ENCODE results near the gene DIAPH2. TPM values are rescaled to one million over a fixed set of nuclear protein-coding genes. Genes with fewer than 3 reads are reported as not detected.

Gene DIAPH2
- total and polyA plus RNA-seq, 9 donors, result 5.2 to 15.8 (median 8.9) TPM

- no peaks in the 10 kb centered on the region for H3K27me3 ChIP-seq (ENCODE audit: control insufficient read depth, insufficient read depth, low read length)
- H3K4me3 ChIP-seq (ENCODE audit: low read length), result no peak overlapping the region
- peak; percentile 5 for DNase-seq
- H3K4me1 ChIP-seq (ENCODE audit: control insufficient read depth, insufficient read depth, low read length), result no peaks in the 10 kb centered on the region
- H3K36me3 ChIP-seq (ENCODE audit: control insufficient read depth, insufficient read depth, low read length), result no peaks in the 10 kb centered on the region
- no peaks in the 10 kb centered on the region for H3K9me3 ChIP-seq (replicated peaks; ENCODE audit: control insufficient read depth, low read depth, low read length)
- WGBS (ENCODE audit: insufficient coverage), result no CpG with 5 or more reads among the region's 1 CpG
- H3K27ac ChIP-seq (ENCODE audit: low read length), result no peak overlapping the region
These were observed 7.8 kb downstream of the DIAPH2 start for GRCh38 chrX:96692454-96692853.

GRCh38 chrX:96692890-96693289 is 8.2 kb downstream of the DIAPH2 start:
- H3K9me3 ChIP-seq (replicated peaks; ENCODE audit: control insufficient read depth, low read depth, low read length), result no peaks in the 10 kb centered on the region
- no peak overlapping the region for H3K4me3 ChIP-seq (ENCODE audit: low read length)
- no peaks in the 10 kb centered on the region for H3K4me1 ChIP-seq (ENCODE audit: control insufficient read depth, insufficient read depth, low read length)
- H3K27ac ChIP-seq (ENCODE audit: low read length), result no peak overlapping the region
- H3K27me3 ChIP-seq (ENCODE audit: control insufficient read depth, insufficient read depth, low read length), result no peaks in the 10 kb centered on the region
- H3K36me3 ChIP-seq (ENCODE audit: control insufficient read depth, insufficient read depth, low read length), result no peaks in the 10 kb centered on the region
- peak; percentile 18 for DNase-seq

GRCh38 chrX:96693407-96693806 is 8.8 kb downstream of the DIAPH2 start:
- Histone ChIP-seq H3K27ac (ENCODE audit: low read length) (no peak overlapping the region), H3K36me3 (ENCODE audit: control insufficient read depth, insufficient read depth, low read length) (no peaks in the 10 kb centered on the region), H3K4me3 (ENCODE audit: low read length) (no peak overlapping the region), H3K27me3 (ENCODE audit: control insufficient read depth, insufficient read depth, low read length) (no peaks in the 10 kb centered on the region), H3K4me1 (ENCODE audit: control insufficient read depth, insufficient read depth, low read length) (no peaks in the 10 kb centered on the region), H3K9me3 (replicated peaks; ENCODE audit: control insufficient read depth, low read depth, low read length) (no peaks in the 10 kb centered on the region)
- DNase-seq, result no peak
- 88% methylated on average over 1 of the region's 6 CpGs for WGBS (ENCODE audit: insufficient coverage)

GRCh38 chrX:96696462-96696861 is 11.8 kb downstream of the DIAPH2 start:
- no peaks in the 10 kb centered on the region for H3K27me3 ChIP-seq (ENCODE audit: control insufficient read depth, insufficient read depth, low read length)
- no CpG with 5 or more reads among the region's 4 CpGs for WGBS (ENCODE audit: insufficient coverage)
- no peaks in the 10 kb centered on the region for H3K36me3 ChIP-seq (ENCODE audit: control insufficient read depth, insufficient read depth, low read length)
- no peaks in the 10 kb centered on the region for H3K4me1 ChIP-seq (ENCODE audit: control insufficient read depth, insufficient read depth, low read length)
- no peak overlapping the region for H3K27ac ChIP-seq (ENCODE audit: low read length)
- DNase-seq, result no peak
- H3K9me3 ChIP-seq (replicated peaks; ENCODE audit: control insufficient read depth, low read depth, low read length), result no peaks in the 10 kb centered on the region
- no peak overlapping the region for H3K4me3 ChIP-seq (ENCODE audit: low read length)

- H3K27ac ChIP-seq (ENCODE audit: low read length), result no peak overlapping the region
- DNase-seq, result no peak
- peaks cover 3% of the 10 kb centered on the region for H3K27me3 ChIP-seq (ENCODE audit: control insufficient read depth, insufficient read depth, low read length)
- peaks cover 2% of the 10 kb centered on the region for H3K4me1 ChIP-seq (ENCODE audit: control insufficient read depth, insufficient read depth, low read length)
- WGBS (ENCODE audit: insufficient coverage), result no CpG with 5 or more reads among the region's 1 CpG
- no peaks in the 10 kb centered on the region for H3K36me3 ChIP-seq (ENCODE audit: control insufficient read depth, insufficient read depth, low read length)
- H3K4me3 ChIP-seq (ENCODE audit: low read length), result no peak overlapping the region
- no peaks in the 10 kb centered on the region for H3K9me3 ChIP-seq (replicated peaks; ENCODE audit: control insufficient read depth, low read depth, low read length)
These were observed 16.0 kb downstream of the DIAPH2 start for GRCh38 chrX:96700625-96701024.

- Histone ChIP-seq H3K9me3 (replicated peaks; ENCODE audit: control insufficient read depth, low read depth, low read length) (no peaks in the 10 kb centered on the region), H3K4me3 (ENCODE audit: low read length) (no peak overlapping the region), H3K4me1 (ENCODE audit: control insufficient read depth, insufficient read depth, low read length) (peaks cover 2% of the 10 kb centered on the region), H3K27ac (ENCODE audit: low read length) (no peak overlapping the region), H3K27me3 (ENCODE audit: control insufficient read depth, insufficient read depth, low read length) (peaks cover 3% of the 10 kb centered on the region), H3K36me3 (ENCODE audit: control insufficient read depth, insufficient read depth, low read length) (no peaks in the 10 kb centered on the region)
- WGBS (ENCODE audit: insufficient coverage), result no CpG with 5 or more reads among the region's 1 CpG
- no peak for DNase-seq
These were observed 18.7 kb downstream of the DIAPH2 start for GRCh38 chrX:96703379-96703778.

- no CpG with 5 or more reads among the region's 1 CpG for WGBS (ENCODE audit: insufficient coverage)
- no peak overlapping the region for H3K27ac ChIP-seq (ENCODE audit: low read length)
- H3K27me3 ChIP-seq (ENCODE audit: control insufficient read depth, insufficient read depth, low read length), result peaks cover 3% of the 10 kb centered on the region
- H3K9me3 ChIP-seq (replicated peaks; ENCODE audit: control insufficient read depth, low read depth, low read length), result no peaks in the 10 kb centered on the region
- no peaks in the 10 kb centered on the region for H3K36me3 ChIP-seq (ENCODE audit: control insufficient read depth, insufficient read depth, low read length)
- no peak for DNase-seq
- H3K4me3 ChIP-seq (ENCODE audit: low read length), result no peak overlapping the region
- peaks cover 2% of the 10 kb centered on the region for H3K4me1 ChIP-seq (ENCODE audit: control insufficient read depth, insufficient read depth, low read length)
These were observed 19.2 kb downstream of the DIAPH2 start for GRCh38 chrX:96703816-96704215.

- DNase-seq, result no peak
- peaks cover 2% of the 10 kb centered on the region for H3K4me1 ChIP-seq (ENCODE audit: control insufficient read depth, insufficient read depth, low read length)
- no CpG with 5 or more reads among the region's 2 CpGs for WGBS (ENCODE audit: insufficient coverage)
- no peaks in the 10 kb centered on the region for H3K9me3 ChIP-seq (replicated peaks; ENCODE audit: control insufficient read depth, low read depth, low read length)
- no peak overlapping the region for H3K27ac ChIP-seq (ENCODE audit: low read length)
- peaks cover 3% of the 10 kb centered on the region for H3K27me3 ChIP-seq (ENCODE audit: control insufficient read depth, insufficient read depth, low read length)
- H3K36me3 ChIP-seq (ENCODE audit: control insufficient read depth, insufficient read depth, low read length), result no peaks in the 10 kb centered on the region
- H3K4me3 ChIP-seq (ENCODE audit: low read length), result no peak overlapping the region
These were observed 20.0 kb downstream of the DIAPH2 start for GRCh38 chrX:96704629-96705028.

GRCh38 chrX:96705905-96706304 is 21.3 kb downstream of the DIAPH2 start:
- no peak for DNase-seq
- H3K27ac ChIP-seq (ENCODE audit: low read length), result no peak overlapping the region

GRCh38 chrX:96707804-96708203 is 23.2 kb downstream of the DIAPH2 start:
- peak; percentile 61 for DNase-seq
- no CpG with 5 or more reads among the region's 1 CpG for WGBS (ENCODE audit: insufficient coverage)

More at GRCh38 chrX:96705905-96706304, 21.3 kb downstream of the DIAPH2 start:
- H3K4me1 ChIP-seq (ENCODE audit: control insufficient read depth, insufficient read depth, low read length), result peaks cover 2% of the 10 kb centered on the region
- no peaks in the 10 kb centered on the region for H3K9me3 ChIP-seq (replicated peaks; ENCODE audit: control insufficient read depth, low read depth, low read length)
- no peak overlapping the region for H3K4me3 ChIP-seq (ENCODE audit: low read length)
- peaks cover 3% of the 10 kb centered on the region for H3K27me3 ChIP-seq (ENCODE audit: control insufficient read depth, insufficient read depth, low read length)
- no peaks in the 10 kb centered on the region for H3K36me3 ChIP-seq (ENCODE audit: control insufficient read depth, insufficient read depth, low read length)

GRCh38 chrX:96710031-96710430 is 25.4 kb downstream of the DIAPH2 start:
- Histone ChIP-seq H3K9me3 (replicated peaks; ENCODE audit: control insufficient read depth, low read depth, low read length) (no peaks in the 10 kb centered on the region), H3K27me3 (ENCODE audit: control insufficient read depth, insufficient read depth, low read length) (no peaks in the 10 kb centered on the region), H3K4me1 (ENCODE audit: control insufficient read depth, insufficient read depth, low read length) (no peaks in the 10 kb centered on the region), H3K27ac (ENCODE audit: low read length) (no peak overlapping the region), H3K4me3 (ENCODE audit: low read length) (no peak overlapping the region), H3K36me3 (ENCODE audit: control insufficient read depth, insufficient read depth, low read length) (no peaks in the 10 kb centered on the region)
- WGBS (ENCODE audit: insufficient coverage), result no CpG with 5 or more reads among the region's 2 CpGs
- no peak for DNase-seq

More at GRCh38 chrX:96707804-96708203, 23.2 kb downstream of the DIAPH2 start:
- Histone ChIP-seq H3K27ac (ENCODE audit: low read length) (no peak overlapping the region), H3K9me3 (replicated peaks; ENCODE audit: control insufficient read depth, low read depth, low read length) (no peaks in the 10 kb centered on the region), H3K4me1 (ENCODE audit: control insufficient read depth, insufficient read depth, low read length) (peaks cover 2% of the 10 kb centered on the region), H3K4me3 (ENCODE audit: low read length) (no peak overlapping the region), H3K27me3 (ENCODE audit: control insufficient read depth, insufficient read depth, low read length) (peaks cover 3% of the 10 kb centered on the region), H3K36me3 (ENCODE audit: control insufficient read depth, insufficient read depth, low read length) (no peaks in the 10 kb centered on the region)
